ENCODE data around the gene KSR2. TPM values are rescaled to one million over a fixed set of nuclear protein-coding genes. Genes with fewer than 3 reads are reported as not detected.

The KSR2 gene
- total and polyA plus RNA-seq, 2 experiments from 2014 or later, result under 0.01 to 0.02 TPM

- no peaks in the 10 kb centered on the region for H3K27me3 ChIP-seq
- no peak overlapping the region for H3K27ac ChIP-seq
- no peaks in the 10 kb centered on the region for H3K36me3 ChIP-seq
- no peak for TF ChIP-seq CTCF (IDR thresholded peaks at IDR 0.05; ENCODE audit: low read depth, low read length)
- H3K9me3 ChIP-seq (ENCODE audit: low read depth), result no peaks in the 10 kb centered on the region
- no peak for DNase-seq (ENCODE audit: low read depth in 1 of 2, low spot score in 1 of 2)
- no peaks in the 10 kb centered on the region for H3K4me1 ChIP-seq (ENCODE audit: low read depth)
- H3K4me3 ChIP-seq, result no peak overlapping the region
These were observed 461.2 kb downstream of the KSR2 start for GRCh38 chr12:117507548-117507947.

- Histone ChIP-seq H3K9me3 (ENCODE audit: low read depth) (no peaks in the 10 kb centered on the region), H3K4me3 (no peak overlapping the region), H3K27me3 (no peaks in the 10 kb centered on the region), H3K36me3 (no peaks in the 10 kb centered on the region), H3K4me1 (ENCODE audit: low read depth) (no peaks in the 10 kb centered on the region), H3K27ac (no peak overlapping the region)
- DNase-seq (ENCODE audit: low read depth in 1 of 2, low spot score in 1 of 2), result no peak
- TF ChIP-seq CTCF (IDR thresholded peaks at IDR 0.05; ENCODE audit: low read depth, low read length), result no peak
These were observed 462.5 kb downstream of the KSR2 start for GRCh38 chr12:117506333-117506732.

- Histone ChIP-seq H3K27me3 (no peaks in the 10 kb centered on the region), H3K9me3 (ENCODE audit: low read depth) (no peaks in the 10 kb centered on the region), H3K27ac (no peak overlapping the region), H3K36me3 (no peaks in the 10 kb centered on the region), H3K4me1 (ENCODE audit: low read depth) (no peaks in the 10 kb centered on the region), H3K4me3 (no peak overlapping the region)
- no peak for DNase-seq (ENCODE audit: low read depth in 1 of 2, low spot score in 1 of 2)
- TF ChIP-seq CTCF (IDR thresholded peaks at IDR 0.05; ENCODE audit: low read depth, low read length), result no peak
These were observed 466.2 kb downstream of the KSR2 start for GRCh38 chr12:117502633-117503032.

GRCh38 chr12:117502233-117502632 lies 466.6 kb downstream of the KSR2 start:
- TF ChIP-seq CTCF (IDR thresholded peaks at IDR 0.05; ENCODE audit: low read depth, low read length), result no peak
- H3K27ac ChIP-seq, result no peak overlapping the region
- no peak overlapping the region for H3K4me3 ChIP-seq
- no peak for DNase-seq (ENCODE audit: low read depth in 1 of 2, low spot score in 1 of 2)
- H3K9me3 ChIP-seq (ENCODE audit: low read depth), result no peaks in the 10 kb centered on the region
- no peaks in the 10 kb centered on the region for H3K36me3 ChIP-seq
- H3K4me1 ChIP-seq (ENCODE audit: low read depth), result no peaks in the 10 kb centered on the region
- no peaks in the 10 kb centered on the region for H3K27me3 ChIP-seq

GRCh38 chr12:117501076-117501869 lies 467.5 kb downstream of the KSR2 start:
- no peak overlapping the region for H3K4me3 ChIP-seq
- TF ChIP-seq CTCF (IDR thresholded peaks at IDR 0.05; ENCODE audit: low read depth, low read length), result no peak
- no peaks in the 10 kb centered on the region for H3K27me3 ChIP-seq
- no peaks in the 10 kb centered on the region for H3K4me1 ChIP-seq (ENCODE audit: low read depth)
- no peak overlapping the region for H3K27ac ChIP-seq
- H3K36me3 ChIP-seq, result no peaks in the 10 kb centered on the region
- no peaks in the 10 kb centered on the region for H3K9me3 ChIP-seq (ENCODE audit: low read depth)
- peak in 1 of 2 donors; percentile 1 for DNase-seq (ENCODE audit: low read depth in 1 of 2, low spot score in 1 of 2)
